IPS-18a (cell line): ENCODE results near the gene NRXN3.

Source experiments
- H3K27ac ChIP-seq: one replicate; pipeline ENCODE4 v1.5.1; 2013; ENCODE audit warnings: low read length
- H3K27me3 ChIP-seq: one replicate; pipeline ENCODE4 v1.6.1; 2013; ENCODE audit warnings: mild to moderate bottlenecking, low read length; ENCODE audit not compliant: control insufficient read depth, insufficient read depth
- H3K36me3 ChIP-seq: one replicate; pipeline ENCODE4 v1.6.1; 2013; ENCODE audit warnings: low read depth, low read length; ENCODE audit not compliant: control insufficient read depth
- H3K4me1 ChIP-seq: one replicate; pipeline ENCODE4 v1.6.1; 2013; ENCODE audit warnings: low read depth, low read length; ENCODE audit not compliant: control insufficient read depth
- H3K4me3 ChIP-seq: one replicate; pipeline ENCODE4 v1.5.1; 2013; ENCODE audit warnings: low read length
- H3K9ac ChIP-seq: one replicate; pipeline ENCODE4 v1.6.1; 2013; ENCODE audit warnings: mild to moderate bottlenecking, low read length, moderate library complexity
- H3K9me3 ChIP-seq: one replicate; pipeline ENCODE4 v1.6.1; 2013; ENCODE audit warnings: low read depth, low read length; ENCODE audit not compliant: control insufficient read depth

Gene NRXN3

GRCh38 chr14:79831195-79831892 is 1661.2 kb downstream of the NRXN3 start:
- Histone ChIP-seq H3K27ac (no peak overlapping the region), H3K9me3 (no peaks in the 10 kb centered on the region), H3K9ac (no peak overlapping the region), H3K27me3 (no peaks in the 10 kb centered on the region), H3K4me3 (no peak overlapping the region), H3K4me1 (no peaks in the 10 kb centered on the region), H3K36me3 (no peaks in the 10 kb centered on the region)

GRCh38 chr14:79833781-79834180 is 1663.6 kb downstream of the NRXN3 start:
- H3K27ac ChIP-seq, result no peak overlapping the region

GRCh38 chr14:79834868-79835267 is 1664.7 kb downstream of the NRXN3 start:
- Histone ChIP-seq H3K27ac (no peak overlapping the region), H3K27me3 (no peaks in the 10 kb centered on the region), H3K9me3 (no peaks in the 10 kb centered on the region), H3K4me1 (no peaks in the 10 kb centered on the region), H3K36me3 (no peaks in the 10 kb centered on the region), H3K4me3 (no peak overlapping the region), H3K9ac (no peak overlapping the region)

More at GRCh38 chr14:79833781-79834180, 1663.6 kb downstream of the NRXN3 start:
- H3K4me3 ChIP-seq, result no peak overlapping the region
- H3K9ac ChIP-seq, result no peak overlapping the region
- H3K4me1 ChIP-seq, result no peaks in the 10 kb centered on the region
- H3K9me3 ChIP-seq, result no peaks in the 10 kb centered on the region
- no peaks in the 10 kb centered on the region for H3K36me3 ChIP-seq
- no peaks in the 10 kb centered on the region for H3K27me3 ChIP-seq

GRCh38 chr14:79836577-79836976 is 1666.4 kb downstream of the NRXN3 start:
- no peaks in the 10 kb centered on the region for H3K9me3 ChIP-seq
- no peak overlapping the region for H3K4me3 ChIP-seq
- H3K9ac ChIP-seq, result no peak overlapping the region

GRCh38 chr14:79837699-79838098 is 1667.5 kb downstream of the NRXN3 start:
- Histone ChIP-seq H3K9me3 (no peaks in the 10 kb centered on the region), H3K27ac (no peak overlapping the region), H3K9ac (no peak overlapping the region), H3K27me3 (no peaks in the 10 kb centered on the region), H3K4me3 (no peak overlapping the region), H3K36me3 (no peaks in the 10 kb centered on the region), H3K4me1 (no peaks in the 10 kb centered on the region)

More at GRCh38 chr14:79836577-79836976, 1666.4 kb downstream of the NRXN3 start:
- no peaks in the 10 kb centered on the region for H3K27me3 ChIP-seq
- no peaks in the 10 kb centered on the region for H3K4me1 ChIP-seq
- no peaks in the 10 kb centered on the region for H3K36me3 ChIP-seq
- H3K27ac ChIP-seq, result no peak overlapping the region

DNA sequence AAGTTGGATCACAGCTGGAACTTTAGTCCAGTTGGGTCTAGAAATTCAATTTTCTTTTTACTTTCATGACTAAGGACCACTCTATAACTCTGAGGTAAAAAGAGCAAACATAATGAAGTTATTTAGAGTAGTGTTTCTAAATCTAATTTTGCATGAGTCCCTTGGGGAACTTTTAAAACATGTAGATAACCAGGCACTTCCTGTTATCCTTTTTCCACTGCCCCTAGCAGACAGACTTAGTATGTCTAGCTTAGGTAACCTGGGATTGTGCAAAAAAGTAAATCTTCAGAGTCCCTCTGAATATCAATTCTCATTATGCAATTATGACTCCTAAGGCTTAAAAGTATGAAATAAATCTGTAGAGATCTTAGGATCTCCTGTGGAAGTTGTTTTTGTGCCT is 1669.9 kb downstream of the NRXN3 start:
- Histone ChIP-seq H3K4me3 (no peak overlapping the region), H3K4me1 (no peaks in the 10 kb centered on the region), H3K27me3 (no peaks in the 10 kb centered on the region), H3K36me3 (no peaks in the 10 kb centered on the region), H3K27ac (no peak overlapping the region), H3K9ac (no peak overlapping the region), H3K9me3 (no peaks in the 10 kb centered on the region)

- no peaks in the 10 kb centered on the region for H3K4me1 ChIP-seq
- H3K9ac ChIP-seq, result no peak overlapping the region
- H3K27ac ChIP-seq, result no peak overlapping the region
- no peak overlapping the region for H3K4me3 ChIP-seq
- no peaks in the 10 kb centered on the region for H3K27me3 ChIP-seq
- H3K9me3 ChIP-seq, result no peaks in the 10 kb centered on the region
- no peaks in the 10 kb centered on the region for H3K36me3 ChIP-seq
Observed at GRCh38 chr14:79840831-79841230, 1670.7 kb downstream of the NRXN3 start.

DNA sequence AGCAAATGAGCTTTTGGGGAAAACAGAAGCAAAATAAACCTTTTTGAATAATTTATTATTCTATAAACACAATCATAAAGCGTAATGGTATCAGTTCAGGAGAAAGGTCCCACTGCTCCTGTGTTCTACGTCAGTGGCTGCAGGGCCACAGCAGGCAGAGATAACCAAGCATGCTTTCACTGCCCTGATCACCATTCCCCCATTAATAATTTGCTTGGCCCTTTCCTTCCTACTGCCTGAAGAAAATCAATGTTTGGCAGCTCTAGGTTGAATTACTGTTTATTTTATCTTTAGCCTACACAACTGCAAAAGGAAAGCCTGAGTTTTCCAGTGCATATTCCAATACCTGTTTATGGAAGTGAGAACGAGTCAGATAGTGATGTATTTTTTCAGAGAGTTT is 1671.3 kb downstream of the NRXN3 start:
- H3K27me3 ChIP-seq, result no peaks in the 10 kb centered on the region
- no peak overlapping the region for H3K4me3 ChIP-seq
- no peak overlapping the region for H3K9ac ChIP-seq
- no peak overlapping the region for H3K27ac ChIP-seq
- H3K4me1 ChIP-seq, result no peaks in the 10 kb centered on the region
- no peaks in the 10 kb centered on the region for H3K9me3 ChIP-seq
- no peaks in the 10 kb centered on the region for H3K36me3 ChIP-seq

DNA sequence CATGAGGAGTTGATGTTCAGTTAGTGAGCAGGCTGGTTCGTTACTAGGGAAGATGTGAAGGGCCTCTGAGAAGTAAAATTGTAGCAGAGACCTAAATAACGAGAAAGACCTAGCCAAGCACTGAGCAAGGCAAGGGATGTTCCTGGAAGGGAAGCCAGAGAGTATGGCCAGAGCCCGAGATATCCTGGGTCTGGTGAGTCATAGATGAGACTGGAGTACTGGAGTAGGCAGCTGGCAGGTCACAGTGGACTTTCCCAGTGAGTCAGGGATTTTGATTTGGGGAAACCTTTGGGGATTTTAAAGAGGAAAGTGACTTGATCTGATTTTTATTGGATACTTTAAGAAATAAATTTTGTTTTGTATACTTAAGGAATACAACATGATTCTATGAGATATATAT is 1672.1 kb downstream of the NRXN3 start:
- no peaks in the 10 kb centered on the region for H3K4me1 ChIP-seq
- H3K36me3 ChIP-seq, result no peaks in the 10 kb centered on the region
- no peaks in the 10 kb centered on the region for H3K9me3 ChIP-seq
- H3K9ac ChIP-seq, result no peak overlapping the region
- H3K27ac ChIP-seq, result no peak overlapping the region
- no peaks in the 10 kb centered on the region for H3K27me3 ChIP-seq
- H3K4me3 ChIP-seq, result no peak overlapping the region

GRCh38 chr14:79852950-79853744 is 1683.0 kb downstream of the NRXN3 start:
- Histone ChIP-seq H3K9me3 (no peaks in the 10 kb centered on the region), H3K4me3 (no peak overlapping the region), H3K27me3 (no peaks in the 10 kb centered on the region), H3K4me1 (peaks cover 6% of the 10 kb centered on the region), H3K36me3 (no peaks in the 10 kb centered on the region), H3K9ac (no peak overlapping the region), H3K27ac (no peak overlapping the region)

DNA sequence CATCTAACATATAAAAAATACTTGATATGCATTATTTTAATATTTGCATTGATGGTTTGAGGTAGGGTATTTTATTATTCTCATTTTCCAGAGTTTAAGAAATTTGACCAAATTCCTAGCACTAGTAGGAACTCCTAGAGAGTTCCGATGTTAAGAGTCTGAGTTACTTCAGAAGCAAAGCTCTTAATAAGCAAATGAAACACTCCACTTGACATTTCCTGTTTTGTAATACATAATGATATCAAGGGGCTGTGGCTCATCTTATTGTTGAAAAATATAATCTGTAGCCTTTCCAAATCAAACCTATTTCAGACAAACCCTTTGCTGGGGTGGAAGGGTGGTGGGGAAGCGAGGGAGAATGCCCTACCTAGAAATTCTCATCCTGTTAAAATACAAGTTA is 1685.6 kb downstream of the NRXN3 start:
- Histone ChIP-seq H3K9ac (no peak overlapping the region), H3K4me1 (peaks cover 6% of the 10 kb centered on the region), H3K36me3 (no peaks in the 10 kb centered on the region), H3K27me3 (no peaks in the 10 kb centered on the region), H3K9me3 (no peaks in the 10 kb centered on the region), H3K4me3 (no peak overlapping the region), H3K27ac (no peak overlapping the region)

- no peaks in the 10 kb centered on the region for H3K36me3 ChIP-seq
- no peak overlapping the region for H3K27ac ChIP-seq
- H3K4me1 ChIP-seq, result peaks cover 6% of the 10 kb centered on the region
- H3K9me3 ChIP-seq, result no peaks in the 10 kb centered on the region
- no peak overlapping the region for H3K9ac ChIP-seq
- no peaks in the 10 kb centered on the region for H3K27me3 ChIP-seq
- H3K4me3 ChIP-seq, result no peak overlapping the region
Observed at GRCh38 chr14:79856381-79856780, 1686.2 kb downstream of the NRXN3 start.
